Measurements from ENCODE around the gene COG2. TPM values are rescaled to one million over a fixed set of nuclear protein-coding genes. Genes with fewer than 3 reads are reported as not detected.

Gene COG2
- total and polyA plus RNA-seq, 2 of the 13 experiments (the other 11 are each of a cell fraction or from before 2014, with no cell fraction given) = 16.8 to 36.3 TPM

DNA sequence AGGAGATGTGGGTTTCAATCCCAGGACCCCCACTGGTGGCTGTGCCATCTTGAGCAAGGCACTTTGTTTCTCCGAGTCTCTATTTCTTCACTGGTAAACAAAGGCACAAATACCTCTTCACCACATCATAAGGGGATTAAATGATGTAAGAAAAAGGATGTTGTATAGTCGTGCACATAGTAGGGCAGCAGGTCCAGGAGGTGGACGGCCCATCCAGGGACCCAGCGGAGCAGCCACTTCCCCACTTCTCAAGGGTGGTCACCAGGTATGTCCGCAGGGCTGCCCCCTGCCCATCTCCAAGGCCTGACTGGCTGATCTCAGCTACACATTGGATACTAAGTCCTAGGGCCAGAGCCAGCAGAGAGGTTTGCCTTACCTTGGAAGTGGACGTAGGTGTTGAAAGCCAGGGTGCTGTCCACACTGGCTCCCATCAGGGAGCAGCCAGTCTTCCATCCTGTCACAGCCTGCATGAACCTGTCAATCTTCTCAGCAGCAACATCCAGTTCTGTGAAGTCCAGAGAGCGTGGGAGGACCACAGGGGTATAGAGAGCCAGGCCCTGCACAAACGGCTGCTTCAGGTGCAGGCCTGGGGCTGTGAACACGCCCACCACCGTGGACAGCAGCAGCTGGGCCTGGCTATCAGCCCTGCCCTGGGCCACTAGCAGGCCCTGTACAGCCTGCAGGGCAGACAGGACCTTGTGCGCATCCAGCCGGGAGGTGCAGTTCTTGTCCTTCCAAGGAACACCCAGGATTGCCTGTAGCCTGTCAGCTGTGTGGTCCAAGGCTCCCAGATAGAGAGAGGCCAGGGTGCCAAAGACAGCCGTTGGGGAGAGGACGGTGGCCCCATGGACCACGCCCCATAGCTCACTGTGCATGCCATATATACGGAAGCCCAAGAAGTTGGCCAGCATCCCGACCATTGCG is 67.6 kb downstream of the COG2 start (continued):
- TF ChIP-seq, protein P1, sequence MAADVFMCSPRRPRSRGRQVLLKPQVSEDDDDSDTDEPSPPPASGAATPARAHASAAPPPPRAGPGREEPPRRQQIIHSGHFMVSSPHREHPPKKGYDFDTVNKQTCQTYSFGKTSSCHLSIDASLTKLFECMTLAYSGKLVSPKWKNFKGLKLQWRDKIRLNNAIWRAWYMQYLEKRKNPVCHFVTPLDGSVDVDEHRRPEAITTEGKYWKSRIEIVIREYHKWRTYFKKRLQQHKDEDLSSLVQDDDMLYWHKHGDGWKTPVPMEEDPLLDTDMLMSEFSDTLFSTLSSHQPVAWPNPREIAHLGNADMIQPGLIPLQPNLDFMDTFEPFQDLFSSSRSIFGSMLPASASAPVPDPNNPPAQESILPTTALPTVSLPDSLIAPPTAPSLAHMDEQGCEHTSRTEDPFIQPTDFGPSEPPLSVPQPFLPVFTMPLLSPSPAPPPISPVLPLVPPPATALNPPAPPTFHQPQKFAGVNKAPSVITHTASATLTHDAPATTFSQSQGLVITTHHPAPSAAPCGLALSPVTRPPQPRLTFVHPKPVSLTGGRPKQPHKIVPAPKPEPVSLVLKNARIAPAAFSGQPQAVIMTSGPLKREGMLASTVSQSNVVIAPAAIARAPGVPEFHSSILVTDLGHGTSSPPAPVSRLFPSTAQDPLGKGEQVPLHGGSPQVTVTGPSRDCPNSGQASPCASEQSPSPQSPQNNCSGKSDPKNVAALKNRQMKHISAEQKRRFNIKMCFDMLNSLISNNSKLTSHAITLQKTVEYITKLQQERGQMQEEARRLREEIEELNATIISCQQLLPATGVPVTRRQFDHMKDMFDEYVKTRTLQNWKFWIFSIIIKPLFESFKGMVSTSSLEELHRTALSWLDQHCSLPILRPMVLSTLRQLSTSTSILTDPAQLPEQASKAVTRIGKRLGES (CRISPR knock-in tag; IDR thresholded peaks at IDR 0.05; ENCODE audit: borderline replicate concordance) = no peak
- TF ChIP-seq, protein P2, sequence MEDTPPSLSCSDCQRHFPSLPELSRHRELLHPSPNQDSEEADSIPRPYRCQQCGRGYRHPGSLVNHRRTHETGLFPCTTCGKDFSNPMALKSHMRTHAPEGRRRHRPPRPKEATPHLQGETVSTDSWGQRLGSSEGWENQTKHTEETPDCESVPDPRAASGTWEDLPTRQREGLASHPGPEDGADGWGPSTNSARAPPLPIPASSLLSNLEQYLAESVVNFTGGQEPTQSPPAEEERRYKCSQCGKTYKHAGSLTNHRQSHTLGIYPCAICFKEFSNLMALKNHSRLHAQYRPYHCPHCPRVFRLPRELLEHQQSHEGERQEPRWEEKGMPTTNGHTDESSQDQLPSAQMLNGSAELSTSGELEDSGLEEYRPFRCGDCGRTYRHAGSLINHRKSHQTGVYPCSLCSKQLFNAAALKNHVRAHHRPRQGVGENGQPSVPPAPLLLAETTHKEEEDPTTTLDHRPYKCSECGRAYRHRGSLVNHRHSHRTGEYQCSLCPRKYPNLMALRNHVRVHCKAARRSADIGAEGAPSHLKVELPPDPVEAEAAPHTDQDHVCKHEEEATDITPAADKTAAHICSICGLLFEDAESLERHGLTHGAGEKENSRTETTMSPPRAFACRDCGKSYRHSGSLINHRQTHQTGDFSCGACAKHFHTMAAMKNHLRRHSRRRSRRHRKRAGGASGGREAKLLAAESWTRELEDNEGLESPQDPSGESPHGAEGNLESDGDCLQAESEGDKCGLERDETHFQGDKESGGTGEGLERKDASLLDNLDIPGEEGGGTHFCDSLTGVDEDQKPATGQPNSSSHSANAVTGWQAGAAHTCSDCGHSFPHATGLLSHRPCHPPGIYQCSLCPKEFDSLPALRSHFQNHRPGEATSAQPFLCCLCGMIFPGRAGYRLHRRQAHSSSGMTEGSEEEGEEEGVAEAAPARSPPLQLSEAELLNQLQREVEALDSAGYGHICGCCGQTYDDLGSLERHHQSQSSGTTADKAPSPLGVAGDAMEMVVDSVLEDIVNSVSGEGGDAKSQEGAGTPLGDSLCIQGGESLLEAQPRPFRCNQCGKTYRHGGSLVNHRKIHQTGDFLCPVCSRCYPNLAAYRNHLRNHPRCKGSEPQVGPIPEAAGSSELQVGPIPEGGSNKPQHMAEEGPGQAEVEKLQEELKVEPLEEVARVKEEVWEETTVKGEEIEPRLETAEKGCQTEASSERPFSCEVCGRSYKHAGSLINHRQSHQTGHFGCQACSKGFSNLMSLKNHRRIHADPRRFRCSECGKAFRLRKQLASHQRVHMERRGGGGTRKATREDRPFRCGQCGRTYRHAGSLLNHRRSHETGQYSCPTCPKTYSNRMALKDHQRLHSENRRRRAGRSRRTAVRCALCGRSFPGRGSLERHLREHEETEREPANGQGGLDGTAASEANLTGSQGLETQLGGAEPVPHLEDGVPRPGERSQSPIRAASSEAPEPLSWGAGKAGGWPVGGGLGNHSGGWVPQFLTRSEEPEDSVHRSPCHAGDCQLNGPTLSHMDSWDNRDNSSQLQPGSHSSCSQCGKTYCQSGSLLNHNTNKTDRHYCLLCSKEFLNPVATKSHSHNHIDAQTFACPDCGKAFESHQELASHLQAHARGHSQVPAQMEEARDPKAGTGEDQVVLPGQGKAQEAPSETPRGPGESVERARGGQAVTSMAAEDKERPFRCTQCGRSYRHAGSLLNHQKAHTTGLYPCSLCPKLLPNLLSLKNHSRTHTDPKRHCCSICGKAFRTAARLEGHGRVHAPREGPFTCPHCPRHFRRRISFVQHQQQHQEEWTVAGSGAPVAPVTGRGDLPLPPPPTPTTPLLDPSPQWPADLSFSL (CRISPR knock-in tag; IDR thresholded peaks at IDR 0.05) = no peak
- TF ChIP-seq, protein P3, sequence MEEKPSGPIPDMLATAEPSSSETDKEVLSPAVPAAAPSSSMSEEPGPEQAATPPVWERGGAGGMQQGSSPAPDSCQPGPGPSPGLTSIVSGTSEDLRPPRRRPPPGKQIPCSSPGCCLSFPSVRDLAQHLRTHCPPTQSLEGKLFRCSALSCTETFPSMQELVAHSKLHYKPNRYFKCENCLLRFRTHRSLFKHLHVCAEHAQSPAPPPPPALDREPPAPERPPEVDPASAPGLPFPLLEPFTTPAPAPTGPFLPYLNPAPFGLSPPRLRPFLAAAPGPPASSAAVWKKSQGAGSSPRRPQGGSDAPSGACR (CRISPR knock-in tag; IDR thresholded peaks at IDR 0.05) = no peak
- TF ChIP-seq NCOR1 (IDR thresholded peaks at IDR 0.05; ENCODE audit: borderline replicate concordance, low read length) (no peak), AGO2 (optimal IDR thresholded peaks at IDR 0.05; ENCODE audit: low read depth, low read length) (peak; percentile 96), KDM3A (CRISPR knock-in tag; IDR thresholded peaks at IDR 0.05; ENCODE audit: low read depth) (no peak), ZNF720 (CRISPR knock-in tag; IDR thresholded peaks at IDR 0.05) (no peak), CREB1 (IDR thresholded peaks at IDR 0.05) (no peak), CREB1 (CRISPR knock-in tag; IDR thresholded peaks at IDR 0.05) (no peak)
- TF ChIP-seq, protein P4, sequence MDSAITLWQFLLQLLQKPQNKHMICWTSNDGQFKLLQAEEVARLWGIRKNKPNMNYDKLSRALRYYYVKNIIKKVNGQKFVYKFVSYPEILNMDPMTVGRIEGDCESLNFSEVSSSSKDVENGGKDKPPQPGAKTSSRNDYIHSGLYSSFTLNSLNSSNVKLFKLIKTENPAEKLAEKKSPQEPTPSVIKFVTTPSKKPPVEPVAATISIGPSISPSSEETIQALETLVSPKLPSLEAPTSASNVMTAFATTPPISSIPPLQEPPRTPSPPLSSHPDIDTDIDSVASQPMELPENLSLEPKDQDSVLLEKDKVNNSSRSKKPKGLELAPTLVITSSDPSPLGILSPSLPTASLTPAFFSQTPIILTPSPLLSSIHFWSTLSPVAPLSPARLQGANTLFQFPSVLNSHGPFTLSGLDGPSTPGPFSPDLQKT (CRISPR knock-in tag; IDR thresholded peaks at IDR 0.05; ENCODE audit: borderline replicate concordance) = no peak
- TF ChIP-seq, protein P5, sequence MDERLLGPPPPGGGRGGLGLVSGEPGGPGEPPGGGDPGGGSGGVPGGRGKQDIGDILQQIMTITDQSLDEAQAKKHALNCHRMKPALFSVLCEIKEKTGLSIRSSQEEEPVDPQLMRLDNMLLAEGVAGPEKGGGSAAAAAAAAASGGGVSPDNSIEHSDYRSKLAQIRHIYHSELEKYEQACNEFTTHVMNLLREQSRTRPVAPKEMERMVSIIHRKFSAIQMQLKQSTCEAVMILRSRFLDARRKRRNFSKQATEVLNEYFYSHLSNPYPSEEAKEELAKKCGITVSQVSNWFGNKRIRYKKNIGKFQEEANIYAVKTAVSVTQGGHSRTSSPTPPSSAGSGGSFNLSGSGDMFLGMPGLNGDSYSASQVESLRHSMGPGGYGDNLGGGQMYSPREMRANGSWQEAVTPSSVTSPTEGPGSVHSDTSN (CRISPR knock-in tag; IDR thresholded peaks at IDR 0.05) = 0 out of 2 replicates have a peak, but pooled peaks have one; percentile 35
- TF ChIP-seq, protein P6, sequence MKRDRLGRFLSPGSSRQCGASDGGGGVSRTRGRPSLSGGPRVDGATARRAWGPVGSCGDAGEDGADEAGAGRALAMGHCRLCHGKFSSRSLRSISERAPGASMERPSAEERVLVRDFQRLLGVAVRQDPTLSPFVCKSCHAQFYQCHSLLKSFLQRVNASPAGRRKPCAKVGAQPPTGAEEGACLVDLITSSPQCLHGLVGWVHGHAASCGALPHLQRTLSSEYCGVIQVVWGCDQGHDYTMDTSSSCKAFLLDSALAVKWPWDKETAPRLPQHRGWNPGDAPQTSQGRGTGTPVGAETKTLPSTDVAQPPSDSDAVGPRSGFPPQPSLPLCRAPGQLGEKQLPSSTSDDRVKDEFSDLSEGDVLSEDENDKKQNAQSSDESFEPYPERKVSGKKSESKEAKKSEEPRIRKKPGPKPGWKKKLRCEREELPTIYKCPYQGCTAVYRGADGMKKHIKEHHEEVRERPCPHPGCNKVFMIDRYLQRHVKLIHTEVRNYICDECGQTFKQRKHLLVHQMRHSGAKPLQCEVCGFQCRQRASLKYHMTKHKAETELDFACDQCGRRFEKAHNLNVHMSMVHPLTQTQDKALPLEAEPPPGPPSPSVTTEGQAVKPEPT (CRISPR knock-in tag; IDR thresholded peaks at IDR 0.05; ENCODE audit: low read depth) = peak; percentile 60; the same call in 1 of the 2 replicates
